A673 (cell line): ENCODE measurements around the gene FBXW5. TPM values are rescaled to one million over a fixed set of nuclear protein-coding genes. Genes with fewer than 3 reads are reported as not detected.

Experiments used
- BruUV-seq: library from RNA; stranded (reverse); fragments of 400-500 nt; replicated peaks from 2 replicates; lab custom pipeline; 2021; lab: Mats Ljungman, UMichigan
- CTCF ChIA-PET: fragments of 300-600 bp; sonication (Branson Sonifier 250); formaldehyde crosslinking; loops from one replicate; lab custom pipeline; 2022; ENCODE audit warnings: antibody characterized with exemption; lab: Charles Lee
- POLR2A ChIA-PET: fragments of 300-600 bp; sonication (Branson Sonifier 250); formaldehyde crosslinking; loops from one replicate; lab custom pipeline; 2022; ENCODE audit warnings: antibody characterized with exemption; ENCODE audit not compliant: low non-redundant PET; lab: Charles Lee
- DNase-seq: peaks from one replicate; pipeline ENCODE4 v3.0.0-alpha.2; 2015; ENCODE audit warnings: low spot score
- H3K27ac ChIP-seq: fragments of 200-600 bp; sonication (generic); 2 replicates; pipeline ENCODE4 v1.5.1; 2016; ENCODE audit warnings: mixed run types, low read depth, mild to moderate bottlenecking, mixed read lengths, antibody characterized with exemption, low read length; ENCODE audit not compliant: poor library complexity, severe bottlenecking
- H3K27me3 ChIP-seq: fragments of 200-600 bp; sonication (generic); replicated peaks from 2 replicates; pipeline ENCODE4 v1.6.1; 2017; ENCODE audit warnings: mixed run types, low read depth, mild to moderate bottlenecking, mixed read lengths, antibody characterized with exemption, low read length; ENCODE audit not compliant: insufficient read depth, poor library complexity
- H3K36me3 ChIP-seq: fragments of 200-600 bp; sonication (generic); 2 replicates; pipeline ENCODE4 v1.6.1; 2016; ENCODE audit warnings: mixed run types, mild to moderate bottlenecking, mixed read lengths, antibody characterized with exemption, low read length; ENCODE audit not compliant: insufficient read depth, poor library complexity, severe bottlenecking
- H3K4me1 ChIP-seq: fragments of 200-600 bp; sonication (generic); 2 replicates; pipeline ENCODE4 v1.6.1; 2017; ENCODE audit warnings: mixed run types, mild to moderate bottlenecking, mixed read lengths, antibody characterized with exemption, low read length; ENCODE audit not compliant: insufficient read depth, poor library complexity, severe bottlenecking
- H3K4me3 ChIP-seq: fragments of 200-600 bp; sonication (generic); 2 replicates; pipeline ENCODE4 v1.5.1; 2016; ENCODE audit warnings: low read depth, mixed run types, mild to moderate bottlenecking, mixed read lengths, low read length; ENCODE audit not compliant: poor library complexity, severe bottlenecking
- H3K9me3 ChIP-seq: fragments of 200-600 bp; sonication (generic); 2 replicates; pipeline ENCODE4 v1.6.1; 2016; ENCODE audit warnings: mixed run types, low read depth, mild to moderate bottlenecking, mixed read lengths, antibody characterized with exemption, low read length; ENCODE audit not compliant: poor library complexity, severe bottlenecking
- CTCF ChIP-seq: fragments of 300-800, 200-600 bp; sonication (generic); conservative IDR thresholded peaks from 2 replicates; pipeline ENCODE4 v1.5.1; 2017; ENCODE audit warnings: low read depth, mild to moderate bottlenecking, antibody characterized with exemption, low read length, moderate library complexity, mixed read lengths
- EZH2 ChIP-seq: fragments of 200-600 bp; sonication (generic); IDR thresholded peaks from 2 replicates; pipeline ENCODE4 v1.6.1; 2017; ENCODE audit warnings: borderline replicate concordance, low read depth, mild to moderate bottlenecking, mixed read lengths, antibody characterized with exemption, low read length; ENCODE audit not compliant: poor library complexity, severe bottlenecking
- intact Hi-C: fragments of 100-400 bp; cut with micrococcal nuclease; formaldehyde crosslinking; loops from one replicate; pipeline ENCODE4 v1.10.0; 2022; ENCODE audit not compliant: unreplicated experiment
- total RNA-seq: library from RNA; stranded (reverse); gene quantifications from 2 replicates; pipeline ENCODE4 v1.2.3, GENCODE V29; 2021

Gene FBXW5
- total RNA-seq, 1 experiment from 2014 or later: 81.8 TPM

GRCh38 chr9:136942881-136943230, 1.7 kb downstream of the FBXW5 start:
- Histone ChIP-seq H3K4me1 (no peaks in the 10 kb centered on the region), H3K27me3 (no peaks in the 10 kb centered on the region), H3K4me3 (peak overlapping the region; percentile 92), H3K27ac (peak overlapping the region; percentile 37), H3K9me3 (no peaks in the 10 kb centered on the region), H3K36me3 (peaks cover 33% of the 10 kb centered on the region)
- no TSS peak for BruUV-seq
- ChIA-PET POLR2A (no interaction called here), CTCF (no interaction called here)
- intact Hi-C loops: no loop called here
- TF ChIP-seq CTCF: no peak
- DNase-seq: no peak

GRCh38 chr9:136942112-136942880, 2.2 kb downstream of the FBXW5 start:
- H3K4me1 ChIP-seq: no peaks in the 10 kb centered on the region
- no peak overlapping the region for H3K27ac ChIP-seq
- peaks cover 33% of the 10 kb centered on the region for H3K36me3 ChIP-seq
- CTCF ChIA-PET: interaction anchor here (0.5 kb wide), 1 partner anchor 36 kb away, joined by 9 read pairs; no protein-coding TSS in a partner anchor
- intact Hi-C loops: no loop called here
- BruUV-seq: no TSS peak
- no peak for DNase-seq
- no peaks in the 10 kb centered on the region for H3K27me3 ChIP-seq
- no peaks in the 10 kb centered on the region for H3K9me3 ChIP-seq
- no peak for TF ChIP-seq CTCF
- TF ChIP-seq EZH2: no peak
- POLR2A ChIA-PET: no interaction called here
- no peak overlapping the region for H3K4me3 ChIP-seq

- no peak overlapping the region for H3K4me3 ChIP-seq
- TF ChIP-seq CTCF: no peak
- TF ChIP-seq EZH2: no peak
- no peaks in the 10 kb centered on the region for H3K4me1 ChIP-seq
- ChIA-PET POLR2A (no interaction called here), CTCF (interaction anchor here (0.5 kb wide), 1 partner anchor 37 kb away, joined by 9 read pairs; no protein-coding TSS in a partner anchor)
- intact Hi-C loops: no loop called here
- H3K27me3 ChIP-seq: no peaks in the 10 kb centered on the region
- no peaks in the 10 kb centered on the region for H3K9me3 ChIP-seq
- peaks cover 33% of the 10 kb centered on the region for H3K36me3 ChIP-seq
- no peak for DNase-seq
- H3K27ac ChIP-seq: no peak overlapping the region
- no TSS peak for BruUV-seq
Measured at GRCh38 chr9:136941231-136942111, 3.1 kb downstream of the FBXW5 start.
